HG03571 (cell line): ENCODE data around the gene TTC24.

Source experiments
- ATAC-seq: cut with Tn5 transposase; IDR thresholded peaks from one replicate; pipeline ENCODE4 v1.9.1; 2021; ENCODE audit not compliant: unreplicated experiment

Gene TTC24

GRCh38 chr1:156553860-156554485, 25.6 kb upstream of the TTC24 start:
- no peak for ATAC-seq

GRCh38 chr1:156554971-156555370, 24.6 kb upstream of the TTC24 start:
- ATAC-seq, result no peak

- no peak for ATAC-seq
Measured at GRCh38 chr1:156555715-156556114, 23.8 kb upstream of the TTC24 start.

GRCh38 chr1:156556354-156556753, 23.2 kb upstream of the TTC24 start:
- ATAC-seq, result no peak

- no peak for ATAC-seq
Measured at GRCh38 chr1:156559086-156559796, 20.3 kb upstream of the TTC24 start.

GRCh38 chr1:156559797-156560385, 19.6 kb upstream of the TTC24 start:
- no peak for ATAC-seq

- ATAC-seq, result no peak
Measured at GRCh38 chr1:156560585-156561163, 18.8 kb upstream of the TTC24 start.

- ATAC-seq, result no peak
Measured at GRCh38 chr1:156565519-156565918, 14.0 kb upstream of the TTC24 start.

- ATAC-seq, result no peak
Measured at GRCh38 chr1:156566436-156566835, 13.1 kb upstream of the TTC24 start.

- ATAC-seq, result no peak
Measured at GRCh38 chr1:156571261-156571852, 8.2 kb upstream of the TTC24 start.

GRCh38 chr1:156571919-156572662, 7.4 kb upstream of the TTC24 start, which contains the start of gene IQGAP3:
IQGAP3 (minus strand) TSS chr1:156572565; CDS start chr1:156572529, 36 bp downstream.
- peak; percentile 62 for ATAC-seq

- ATAC-seq, result no peak
Measured at GRCh38 chr1:156572663-156573018, 6.9 kb upstream of the TTC24 start.

GRCh38 chr1:156574039-156574633, 5.4 kb upstream of the TTC24 start:
- ATAC-seq, result no peak

GRCh38 chr1:156577550-156577949, 2.0 kb upstream of the TTC24 start:
- no peak for ATAC-seq

GRCh38 chr1:156578055-156578454, 1.5 kb upstream of the TTC24 start:
- no peak for ATAC-seq

GRCh38 chr1:156581661-156582387, 2.3 kb downstream of the TTC24 start:
- ATAC-seq, result no peak

GRCh38 chr1:156582388-156583017, 3.0 kb downstream of the TTC24 start:
- no peak for ATAC-seq

GRCh38 chr1:156583821-156584622, 4.5 kb downstream of the TTC24 start:
- ATAC-seq, result no peak

GRCh38 chr1:156584813-156585212, 5.3 kb downstream of the TTC24 start:
- no peak for ATAC-seq
